Measurements from ENCODE around the gene PDE1A.

Gene PDE1A

DNA sequence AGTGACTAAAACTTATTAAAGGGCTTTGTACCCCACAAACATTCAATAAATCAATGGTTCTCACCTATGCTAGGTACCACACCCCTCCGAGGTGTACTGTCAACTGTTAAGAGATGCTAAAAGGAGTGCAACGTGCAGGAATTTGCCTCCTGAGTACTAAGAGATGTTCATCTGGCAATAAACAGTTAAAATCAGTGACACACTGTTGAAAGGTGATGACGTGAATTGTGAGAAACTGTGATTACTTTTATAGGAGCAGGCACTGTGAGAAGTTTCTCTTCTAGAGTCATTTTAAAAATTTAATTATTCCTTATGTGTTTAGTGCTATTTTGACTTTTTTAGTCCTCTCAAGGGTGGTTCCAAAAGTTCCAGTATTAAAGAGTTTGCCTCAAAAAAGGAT is 61.0 kb downstream of the PDE1A start:
- Histone ChIP-seq H3K4me1 (ENCODE audit: insufficient read depth, low read length) (no peaks in the 10 kb centered on the region), H3K4me3 (ENCODE audit: low read length) (no peak overlapping the region), H2AFZ (ENCODE audit: low read depth, low read length) (no peak overlapping the region), H3K9me3 (ENCODE audit: low read length) (peaks cover 9% of the 10 kb centered on the region), H3K27me3 (ENCODE audit: insufficient read depth, low read length) (no peaks in the 10 kb centered on the region), H3K36me3 (ENCODE audit: insufficient read depth, low read length) (peaks cover 18% of the 10 kb centered on the region)

GRCh38 chr2:182361477-182361876 is 65.4 kb downstream of the PDE1A start:
- Histone ChIP-seq H2AFZ (ENCODE audit: low read depth, low read length) (no peak overlapping the region), H3K27me3 (ENCODE audit: insufficient read depth, low read length) (no peaks in the 10 kb centered on the region), H3K9me3 (ENCODE audit: low read length) (peaks cover 7% of the 10 kb centered on the region), H3K4me3 (ENCODE audit: low read length) (no peak overlapping the region), H3K4me1 (ENCODE audit: insufficient read depth, low read length) (no peaks in the 10 kb centered on the region), H3K36me3 (ENCODE audit: insufficient read depth, low read length) (peaks cover 20% of the 10 kb centered on the region)

DNA sequence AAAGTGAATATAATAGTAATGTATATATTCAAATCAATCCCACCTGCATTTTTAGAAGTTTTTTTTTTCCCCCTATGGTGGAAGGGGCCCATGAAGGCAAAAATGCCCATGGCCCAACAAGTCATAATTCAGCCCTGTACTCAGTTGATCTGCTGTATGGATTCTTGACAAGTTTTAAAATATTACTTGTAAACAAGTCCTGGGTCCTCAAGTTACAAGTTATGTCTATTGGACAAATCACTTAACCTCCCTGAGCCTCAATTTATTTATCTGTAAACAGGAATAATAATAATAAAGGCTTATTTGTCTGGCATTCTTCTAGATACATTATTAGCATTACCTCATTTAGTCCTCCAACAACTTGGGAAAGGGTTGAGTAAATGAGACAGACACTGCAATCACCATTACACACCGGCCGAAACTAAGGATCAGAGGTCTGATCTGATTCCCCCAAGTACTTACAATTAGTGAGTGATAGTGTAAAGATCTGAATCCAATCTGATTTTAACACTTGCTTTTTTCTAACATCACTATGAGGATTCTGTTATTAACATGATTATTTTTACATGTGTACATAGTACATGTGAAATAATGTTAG is 66.1 kb downstream of the PDE1A start:
- H3K4me3 ChIP-seq (ENCODE audit: low read length) = no peak overlapping the region
- H3K9me3 ChIP-seq (ENCODE audit: low read length) = peaks cover 5% of the 10 kb centered on the region
- no peak overlapping the region for H2AFZ ChIP-seq (ENCODE audit: low read depth, low read length)
- no peaks in the 10 kb centered on the region for H3K4me1 ChIP-seq (ENCODE audit: insufficient read depth, low read length)
- no peaks in the 10 kb centered on the region for H3K27me3 ChIP-seq (ENCODE audit: insufficient read depth, low read length)
- peaks cover 20% of the 10 kb centered on the region for H3K36me3 ChIP-seq (ENCODE audit: insufficient read depth, low read length)

DNA sequence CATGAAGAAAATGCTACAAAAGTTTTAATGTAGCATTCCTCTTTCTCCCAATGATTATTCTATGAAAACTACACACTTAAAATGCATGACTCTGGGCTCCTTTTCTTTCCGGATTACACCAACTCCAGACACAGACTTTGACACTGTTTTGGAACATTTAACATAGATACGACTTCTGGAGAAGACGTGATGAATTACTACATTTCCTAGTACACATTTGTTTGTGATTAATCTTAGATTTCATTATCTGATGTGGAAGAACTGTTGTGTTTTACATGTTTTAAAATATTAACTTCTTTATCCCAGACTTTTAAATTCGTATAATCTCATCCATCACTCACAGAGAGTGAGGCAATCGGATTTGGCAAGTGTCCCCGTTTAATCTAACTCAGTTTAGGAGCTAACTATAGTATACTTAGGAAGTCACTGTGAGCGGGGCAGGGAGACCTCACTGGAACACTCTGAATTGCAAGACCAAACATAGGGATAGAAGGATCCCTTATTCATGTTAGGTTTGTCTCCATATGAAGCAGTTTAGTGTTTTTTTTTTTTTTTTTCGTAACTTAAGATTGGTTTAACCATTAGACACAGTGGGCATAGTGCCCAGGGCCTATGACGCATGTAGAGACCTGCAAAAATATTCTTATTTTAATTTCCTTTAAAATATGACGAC is 66.7 kb downstream of the PDE1A start:
- Histone ChIP-seq H2AFZ (ENCODE audit: low read depth, low read length) (no peak overlapping the region), H3K27me3 (ENCODE audit: insufficient read depth, low read length) (no peaks in the 10 kb centered on the region), H3K36me3 (ENCODE audit: insufficient read depth, low read length) (peaks cover 17% of the 10 kb centered on the region), H3K4me1 (ENCODE audit: insufficient read depth, low read length) (no peaks in the 10 kb centered on the region), H3K9me3 (ENCODE audit: low read length) (peaks cover 5% of the 10 kb centered on the region), H3K4me3 (ENCODE audit: low read length) (no peak overlapping the region)

- H2AFZ ChIP-seq (ENCODE audit: low read depth, low read length) = no peak overlapping the region
- no peaks in the 10 kb centered on the region for H3K4me1 ChIP-seq (ENCODE audit: insufficient read depth, low read length)
- peaks cover 15% of the 10 kb centered on the region for H3K36me3 ChIP-seq (ENCODE audit: insufficient read depth, low read length)
- peaks cover 5% of the 10 kb centered on the region for H3K9me3 ChIP-seq (ENCODE audit: low read length)
- no peaks in the 10 kb centered on the region for H3K27me3 ChIP-seq (ENCODE audit: insufficient read depth, low read length)
- no peak overlapping the region for H3K4me3 ChIP-seq (ENCODE audit: low read length)
Observed at GRCh38 chr2:182359027-182359989, 67.5 kb downstream of the PDE1A start.

- H3K27me3 ChIP-seq (ENCODE audit: insufficient read depth, low read length) = no peaks in the 10 kb centered on the region
- H3K36me3 ChIP-seq (ENCODE audit: insufficient read depth, low read length) = peaks cover 10% of the 10 kb centered on the region
- peaks cover 5% of the 10 kb centered on the region for H3K9me3 ChIP-seq (ENCODE audit: low read length)
- no peak overlapping the region for H2AFZ ChIP-seq (ENCODE audit: low read depth, low read length)
- no peak overlapping the region for H3K4me3 ChIP-seq (ENCODE audit: low read length)
- no peaks in the 10 kb centered on the region for H3K4me1 ChIP-seq (ENCODE audit: insufficient read depth, low read length)
Observed at GRCh38 chr2:182358601-182359000, 68.2 kb downstream of the PDE1A start.

DNA sequence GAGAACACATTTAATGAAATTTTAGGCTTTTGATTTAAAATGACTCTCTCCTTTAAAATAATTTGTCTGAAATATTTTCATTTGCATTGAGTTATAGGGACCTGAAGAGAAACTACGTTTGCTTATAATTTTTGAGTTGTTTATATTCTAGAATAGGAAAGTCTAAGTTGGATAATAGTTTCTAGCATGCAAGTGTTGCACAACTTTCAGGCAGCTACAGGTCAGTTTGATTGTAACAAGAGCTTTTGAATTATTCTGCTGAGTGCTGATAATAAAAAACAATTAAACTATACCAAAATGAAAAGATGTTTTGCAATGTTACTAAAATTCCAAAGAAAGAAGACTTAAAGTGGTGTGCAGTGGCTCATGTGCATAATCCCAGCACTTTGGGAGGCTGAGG is 71.0 kb downstream of the PDE1A start:
- Histone ChIP-seq H2AFZ (ENCODE audit: low read depth, low read length) (no peak overlapping the region), H3K36me3 (ENCODE audit: insufficient read depth, low read length) (peaks cover 2% of the 10 kb centered on the region), H3K27me3 (ENCODE audit: insufficient read depth, low read length) (no peaks in the 10 kb centered on the region), H3K4me3 (ENCODE audit: low read length) (no peak overlapping the region), H3K4me1 (ENCODE audit: insufficient read depth, low read length) (no peaks in the 10 kb centered on the region), H3K9me3 (ENCODE audit: low read length) (peaks cover 2% of the 10 kb centered on the region)

DNA sequence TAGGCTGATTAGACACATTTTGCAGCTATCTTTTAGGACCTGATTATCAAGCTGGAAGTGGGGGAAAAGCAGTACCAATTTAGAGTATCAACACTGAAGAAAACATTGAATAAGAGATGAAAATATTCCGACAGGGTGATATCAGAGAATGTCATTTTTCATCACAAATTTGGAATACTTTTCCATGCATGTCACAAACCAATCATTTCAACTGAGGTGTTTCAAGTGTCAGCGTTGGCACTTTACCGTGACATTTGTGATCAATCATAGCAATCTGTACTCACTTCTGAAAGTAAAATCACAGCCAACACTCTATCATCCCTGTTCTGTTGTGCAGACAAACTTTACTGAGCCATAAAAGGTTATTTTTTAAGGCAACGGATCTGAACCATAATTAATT is 75.4 kb downstream of the PDE1A start:
- H2AFZ ChIP-seq (ENCODE audit: low read depth, low read length) = no peak overlapping the region
- H3K9me3 ChIP-seq (ENCODE audit: low read length) = no peaks in the 10 kb centered on the region
- H3K36me3 ChIP-seq (ENCODE audit: insufficient read depth, low read length) = no peaks in the 10 kb centered on the region
- no peaks in the 10 kb centered on the region for H3K4me1 ChIP-seq (ENCODE audit: insufficient read depth, low read length)
- H3K4me3 ChIP-seq (ENCODE audit: low read length) = no peak overlapping the region
- no peaks in the 10 kb centered on the region for H3K27me3 ChIP-seq (ENCODE audit: insufficient read depth, low read length)

- H3K4me1 ChIP-seq (ENCODE audit: insufficient read depth, low read length) = no peaks in the 10 kb centered on the region
- H2AFZ ChIP-seq (ENCODE audit: low read depth, low read length) = no peak overlapping the region
- no peaks in the 10 kb centered on the region for H3K36me3 ChIP-seq (ENCODE audit: insufficient read depth, low read length)
- H3K27me3 ChIP-seq (ENCODE audit: insufficient read depth, low read length) = no peaks in the 10 kb centered on the region
- no peak overlapping the region for H3K4me3 ChIP-seq (ENCODE audit: low read length)
- H3K9me3 ChIP-seq (ENCODE audit: low read length) = no peaks in the 10 kb centered on the region
Observed at GRCh38 chr2:182349268-182349667, 77.6 kb downstream of the PDE1A start.

DNA sequence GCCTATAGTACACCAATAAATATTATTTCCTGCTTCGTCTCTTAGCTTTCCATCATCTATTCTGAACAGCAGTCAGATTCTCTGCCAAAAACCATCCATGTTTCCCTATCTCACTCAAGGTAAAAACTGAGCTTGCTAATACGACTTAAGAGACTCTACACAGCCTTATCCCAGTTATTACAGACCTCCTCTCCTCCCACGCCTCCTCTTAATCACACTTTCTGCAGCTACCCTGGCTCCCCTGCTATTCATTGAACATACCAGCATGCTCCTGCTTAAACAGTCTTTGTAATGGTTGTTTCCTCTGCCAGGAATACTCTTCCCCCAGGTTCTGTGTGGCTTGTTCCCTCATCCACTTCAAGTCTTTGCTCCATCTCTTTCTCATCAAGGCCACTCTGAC is 81.5 kb downstream of the PDE1A start:
- no peaks in the 10 kb centered on the region for H3K9me3 ChIP-seq (ENCODE audit: low read length)
- no peak overlapping the region for H2AFZ ChIP-seq (ENCODE audit: low read depth, low read length)
- no peaks in the 10 kb centered on the region for H3K36me3 ChIP-seq (ENCODE audit: insufficient read depth, low read length)
- H3K27me3 ChIP-seq (ENCODE audit: insufficient read depth, low read length) = no peaks in the 10 kb centered on the region
- no peak overlapping the region for H3K4me3 ChIP-seq (ENCODE audit: low read length)
- H3K4me1 ChIP-seq (ENCODE audit: insufficient read depth, low read length) = no peaks in the 10 kb centered on the region

DNA sequence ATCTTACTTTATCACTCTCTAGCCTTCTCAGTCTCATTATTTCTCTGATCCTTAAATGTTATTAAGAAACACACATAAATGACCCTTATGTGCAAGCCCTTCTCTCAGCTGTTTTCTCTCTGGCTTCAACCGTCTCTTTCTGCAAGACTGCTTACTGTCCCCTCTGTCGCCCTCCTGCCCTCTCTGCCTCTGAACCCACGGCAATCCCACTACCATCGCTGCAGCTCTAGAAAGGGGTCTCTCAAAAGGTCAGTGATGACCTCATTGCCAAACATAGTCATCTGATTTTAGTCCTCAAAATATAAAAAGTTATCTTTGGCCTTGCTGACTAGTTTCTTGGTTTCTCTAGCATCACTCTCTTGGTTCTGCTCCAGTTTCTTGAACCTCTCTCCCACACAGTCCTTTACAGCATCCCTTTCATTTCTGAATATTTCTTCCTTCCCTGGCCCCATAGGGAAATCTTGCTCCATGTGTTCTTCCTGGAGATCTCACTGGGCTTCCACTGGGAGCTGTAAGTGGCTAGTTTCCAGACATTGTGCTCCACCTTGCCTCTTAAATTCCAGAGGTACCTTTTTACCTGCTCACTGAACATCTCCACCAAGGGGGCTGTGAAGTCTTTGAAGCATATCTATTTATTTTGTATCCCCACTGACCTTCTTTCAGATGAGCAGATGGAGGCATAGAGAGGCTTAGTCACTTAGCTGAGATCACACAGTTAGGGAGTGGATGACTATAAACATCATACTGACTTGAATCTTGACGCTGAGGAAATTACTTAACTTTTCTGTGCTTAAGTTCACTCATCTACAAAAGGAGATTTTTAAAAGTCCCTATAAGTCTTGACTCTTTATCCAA is 96.2 kb downstream of the PDE1A start:
- no peaks in the 10 kb centered on the region for H3K4me1 ChIP-seq (ENCODE audit: insufficient read depth, low read length)
- no peak overlapping the region for H3K4me3 ChIP-seq (ENCODE audit: low read length)
- H3K27me3 ChIP-seq (ENCODE audit: insufficient read depth, low read length) = no peaks in the 10 kb centered on the region
- no peak overlapping the region for H2AFZ ChIP-seq (ENCODE audit: low read depth, low read length)
- no peaks in the 10 kb centered on the region for H3K36me3 ChIP-seq (ENCODE audit: insufficient read depth, low read length)
- H3K9me3 ChIP-seq (ENCODE audit: low read length) = peaks cover 4% of the 10 kb centered on the region

DNA sequence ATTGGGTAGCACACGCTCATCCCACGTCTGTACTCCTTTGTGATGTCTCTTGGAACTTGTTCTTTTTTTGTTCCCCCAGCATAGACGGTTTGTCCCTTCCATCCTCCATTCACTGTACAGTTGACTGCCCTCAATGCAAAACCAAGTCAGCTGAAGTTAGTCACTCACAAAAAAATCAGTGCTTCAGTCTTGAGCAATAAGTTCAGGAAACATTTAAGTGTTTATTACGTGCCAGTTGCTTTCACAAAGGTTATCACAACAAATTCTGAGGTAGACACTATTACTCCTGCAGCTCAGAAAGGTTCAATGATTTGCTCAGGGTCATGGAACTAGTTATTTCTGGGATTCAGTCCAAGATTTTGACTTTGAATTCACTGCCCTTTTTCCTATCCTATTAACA is 102.2 kb downstream of the PDE1A start:
- H2AFZ ChIP-seq (ENCODE audit: low read depth, low read length) = no peak overlapping the region
- H3K9me3 ChIP-seq (ENCODE audit: low read length) = no peaks in the 10 kb centered on the region
- no peak overlapping the region for H3K4me3 ChIP-seq (ENCODE audit: low read length)
- H3K36me3 ChIP-seq (ENCODE audit: insufficient read depth, low read length) = no peaks in the 10 kb centered on the region
- H3K27me3 ChIP-seq (ENCODE audit: insufficient read depth, low read length) = no peaks in the 10 kb centered on the region
- H3K4me1 ChIP-seq (ENCODE audit: insufficient read depth, low read length) = no peaks in the 10 kb centered on the region
